Testis (tissue), 2 donors: ENCODE data around the gene DLGAP5.

ENCODE experiments used
- CTCF ChIP-seq, 3 experiments: fragments of 450-650 bp in 2 of 3; fragments of 200-600 bp in 1 of 3; sonication (generic) in 1 of 3; IDR thresholded peaks; one replicate each; pipeline ENCODE4 v1.5.1; 2016 to 2019; ENCODE audit warnings: antibody characterized with exemption in 3 of 3, mild to moderate bottlenecking in 2 of 3, moderate library complexity in 1 of 3
- POLR2A ChIP-seq: fragments of 450-650 bp; IDR thresholded peaks from one replicate; pipeline ENCODE4 v1.6.1; 2017; ENCODE audit warnings: antibody characterized with exemption, mild to moderate bottlenecking, moderate library complexity

- no peak for TF ChIP-seq CTCF (IDR thresholded peaks at IDR 0.05)
- no peak for TF ChIP-seq POLR2A
These were observed 49.6 kb downstream of the DLGAP5 start for GRCh38 chr14:55141825-55142224.
